GM18505 (cell line): Measurements from ENCODE around the gene CAMSAP1.
"Not testable (repeated sequence)": the region's sequence is repeated elsewhere in the genome, so short reads cannot be mapped to it uniquely, and the experiment has no call there.

Source experiments
- ATAC-seq: cut with Tn5 transposase; IDR thresholded peaks from one replicate; pipeline ENCODE4 v1.9.1; 2021; ENCODE audit not compliant: unreplicated experiment
- POLR2A ChIP-seq: IDR thresholded peaks from 4 replicates; pipeline ENCODE4 v1.6.1; 2011; ENCODE audit warnings: borderline replicate concordance; ENCODE audit not compliant: insufficient read depth, insufficient read length; ENCODE audit errors: extremely low read depth

Gene CAMSAP1

GRCh38 chr9:135947582-135947981, 40.2 kb upstream of the CAMSAP1 start:
- no peak for TF ChIP-seq POLR2A
- no peak for ATAC-seq

GRCh38 chr9:135947105-135947504, 39.8 kb upstream of the CAMSAP1 start:
- ATAC-seq = not testable (repeated sequence)

DNA sequence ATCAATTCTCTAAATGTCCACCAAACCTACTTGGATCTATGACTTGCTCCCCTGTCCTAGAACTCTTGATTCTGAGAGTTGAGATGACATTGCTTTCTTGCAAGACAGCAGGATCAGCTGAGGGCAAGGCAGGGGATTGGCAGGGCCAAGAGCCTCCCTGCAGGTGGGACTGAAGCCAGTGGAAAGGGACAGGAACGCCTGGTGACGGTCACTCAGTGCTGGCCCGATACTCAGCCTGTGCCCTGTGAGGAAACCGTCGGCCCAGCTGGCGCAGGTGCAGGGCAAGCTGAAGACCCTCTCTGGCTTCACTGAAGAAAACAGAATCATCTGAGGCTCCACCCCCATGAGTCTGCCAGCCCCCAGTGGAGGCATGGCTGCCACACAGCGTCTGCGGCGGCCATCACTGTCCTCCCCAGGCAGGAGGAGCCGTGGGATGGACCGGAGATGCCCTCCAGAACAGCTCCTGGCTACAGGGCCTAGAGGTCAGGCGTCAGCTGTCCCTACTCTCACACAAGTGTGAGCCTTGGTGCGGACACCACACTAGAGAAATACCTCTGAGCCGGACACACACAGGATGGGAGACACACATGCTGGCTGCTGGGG, 39.1 kb upstream of the CAMSAP1 start:
- no peak for ATAC-seq
- TF ChIP-seq POLR2A = no peak

DNA sequence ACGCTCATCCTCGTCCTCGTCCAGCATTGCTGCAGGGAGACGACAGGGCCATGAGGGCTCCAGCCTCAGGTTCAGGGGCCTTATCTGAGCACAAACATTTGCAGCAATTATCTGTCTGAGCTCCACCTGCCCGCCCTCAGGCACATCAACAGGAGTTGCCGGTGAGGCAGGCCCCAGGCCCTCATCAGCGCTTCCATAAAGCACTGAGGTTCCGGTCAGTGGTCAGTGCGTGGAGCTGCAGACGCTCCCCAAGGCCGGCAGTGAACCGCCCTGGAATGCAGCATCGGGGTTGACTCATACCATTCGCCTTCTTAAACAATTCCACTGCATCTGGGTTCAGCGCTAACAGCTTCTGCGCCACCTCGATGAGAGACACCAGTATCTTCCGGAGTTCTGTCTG, 38.6 kb upstream of the CAMSAP1 start:
- no peak for TF ChIP-seq POLR2A
- no peak for ATAC-seq

DNA sequence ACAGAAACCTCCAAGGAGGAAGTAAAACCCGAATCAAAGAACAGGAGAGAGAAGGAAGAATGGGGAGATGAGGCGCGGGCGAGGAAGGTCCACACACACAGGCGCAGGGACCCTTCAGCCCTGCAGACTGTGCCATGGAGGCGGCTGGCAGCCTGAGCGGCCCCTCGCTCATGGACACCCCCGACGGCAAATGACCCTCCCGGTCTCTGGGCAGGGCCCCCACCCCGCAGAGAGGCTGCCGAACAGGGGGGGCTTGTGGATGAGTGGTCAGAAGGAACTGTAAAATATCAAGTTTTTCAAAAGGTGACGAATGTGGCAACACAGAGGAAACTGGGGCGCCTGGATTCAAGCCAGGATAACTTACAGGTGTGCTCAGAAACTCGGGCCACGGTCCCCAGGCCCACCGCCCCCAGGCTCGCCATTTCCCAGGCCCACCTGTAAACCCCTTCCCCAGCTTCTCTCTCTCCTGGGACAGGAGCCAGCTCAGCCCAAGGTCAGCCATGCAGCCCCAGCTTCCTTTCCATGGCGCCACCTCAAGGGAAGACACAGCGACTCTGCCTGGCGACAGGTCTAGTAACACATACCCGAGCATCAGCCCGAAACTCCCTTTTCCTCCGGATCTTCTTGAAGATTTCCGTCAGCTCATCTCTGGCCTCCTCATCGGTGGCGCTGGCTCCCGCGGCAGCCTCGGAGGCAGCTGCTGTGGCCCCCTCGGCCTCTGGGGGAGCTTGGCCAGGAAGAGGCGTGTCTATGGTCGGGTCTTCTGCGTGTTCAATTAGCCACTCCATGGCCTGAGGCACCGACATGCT, 37.3 kb upstream of the CAMSAP1 start:
- no peak for ATAC-seq

DNA sequence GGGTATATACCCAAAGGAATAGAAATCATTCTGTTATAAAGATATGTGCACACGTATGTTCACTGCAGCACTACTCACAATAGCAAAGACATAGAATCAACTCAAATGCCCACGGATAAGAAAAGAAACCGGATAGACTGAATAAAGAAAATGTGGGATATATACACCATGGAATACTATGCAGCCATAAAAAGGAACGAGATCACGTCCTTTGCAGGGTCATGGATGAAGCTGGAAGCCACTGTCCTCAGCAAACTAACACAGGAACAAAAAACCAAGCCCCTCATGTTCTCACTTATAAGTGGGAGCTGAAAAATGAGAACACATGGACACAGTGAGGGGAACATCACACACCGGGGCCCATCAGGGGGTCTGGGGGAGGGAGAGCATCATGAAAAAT, 36.3 kb upstream of the CAMSAP1 start:
- not testable (repeated sequence) for ATAC-seq

More for the DNA sequence above, 37.3 kb upstream of the CAMSAP1 start:
- no peak for TF ChIP-seq POLR2A

- no peak for TF ChIP-seq POLR2A
- no peak for ATAC-seq
Measured at GRCh38 chr9:135941288-135941995, 34.1 kb upstream of the CAMSAP1 start.

- ATAC-seq = no peak
- no peak for TF ChIP-seq POLR2A
Measured at GRCh38 chr9:135939351-135940265, 32.3 kb upstream of the CAMSAP1 start.

DNA sequence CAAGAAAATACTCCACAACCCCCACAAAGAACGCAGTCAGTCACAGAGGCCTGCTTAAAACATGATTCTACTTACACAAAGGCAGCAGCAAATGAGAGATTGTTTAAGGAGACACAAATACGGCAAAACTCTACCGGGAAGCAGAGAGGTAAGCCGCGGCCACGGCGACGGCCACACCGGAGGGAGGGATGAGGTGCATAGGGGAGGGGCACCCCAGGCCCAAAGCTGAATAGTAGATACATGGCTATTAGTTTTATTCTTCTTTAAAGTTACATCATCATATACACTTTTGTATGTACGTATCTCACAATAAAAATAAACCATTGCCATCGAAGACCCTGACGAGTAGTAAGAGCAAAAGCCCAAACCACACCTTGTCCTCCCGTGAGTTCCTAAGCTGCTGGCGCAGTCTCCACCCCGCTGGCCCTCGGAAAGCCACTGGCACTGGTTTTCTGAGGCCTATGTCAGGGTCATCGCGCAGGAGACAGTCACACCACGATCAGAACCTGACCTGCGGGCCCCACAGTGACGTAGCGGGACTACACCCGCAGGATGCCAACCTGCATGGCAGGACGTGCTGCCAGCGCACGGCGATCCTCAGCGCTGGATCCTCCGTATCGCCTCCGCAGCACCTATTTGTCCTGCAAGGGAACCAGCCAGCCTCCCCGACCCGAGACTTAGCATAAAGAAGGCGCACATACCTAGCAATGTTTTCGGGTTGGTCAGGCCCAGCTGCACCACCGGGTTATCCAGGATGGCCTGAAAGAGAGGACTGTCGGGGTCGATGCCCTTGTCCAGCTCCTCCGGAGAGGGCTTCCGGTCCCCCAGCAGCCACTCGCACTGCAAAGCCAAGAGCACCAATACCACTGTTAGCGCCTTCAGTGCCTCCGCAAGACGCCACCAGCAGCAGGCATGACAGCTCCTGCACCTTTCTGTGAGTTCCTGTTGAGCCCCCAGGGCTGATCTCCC, 30.5 kb upstream of the CAMSAP1 start:
- ATAC-seq = no peak
- no peak for TF ChIP-seq POLR2A

- no peak for TF ChIP-seq POLR2A
- no peak for ATAC-seq
Measured at GRCh38 chr9:135933114-135933513, 25.8 kb upstream of the CAMSAP1 start.

- no peak for TF ChIP-seq POLR2A
- ATAC-seq = no peak
Measured at GRCh38 chr9:135932656-135933055, 25.3 kb upstream of the CAMSAP1 start.

DNA sequence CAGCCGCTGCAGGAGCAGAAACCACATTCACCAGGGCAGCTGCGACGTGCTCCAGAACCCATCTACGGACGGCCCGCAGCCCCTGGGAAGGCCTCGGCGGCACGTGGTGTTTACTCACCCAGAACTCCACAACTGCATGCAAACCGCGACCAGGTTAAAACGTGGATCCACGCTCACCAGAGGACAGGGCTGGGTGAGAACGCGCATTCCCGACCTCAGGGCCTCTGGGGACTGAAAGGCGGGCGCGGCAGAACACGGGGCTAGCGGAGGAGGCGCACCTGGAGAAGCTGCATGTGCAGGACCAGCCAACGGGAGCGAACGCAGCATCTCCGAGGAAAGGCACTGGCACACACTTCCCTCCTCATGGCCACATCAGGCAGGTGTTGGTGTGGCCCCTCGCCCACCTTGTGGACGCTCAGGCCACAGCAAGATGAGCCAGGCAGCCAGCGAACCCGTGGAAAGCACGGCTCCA, 24.0 kb upstream of the CAMSAP1 start:
- TF ChIP-seq POLR2A = no peak
- no peak for ATAC-seq
